H1 (cell line): Measurements from ENCODE around the gene TIMD4. TPM values are rescaled to one million over a fixed set of nuclear protein-coding genes. Genes with fewer than 3 reads are reported as not detected.

Experiments
- polyA plus RNA-seq, 7 experiments: library from polyadenylated mRNA; depleted of rRNA in 3 of 7; stranded (reverse) in 5 of 7; unstranded in 2 of 7; fragments of >200 nt in 5 of 7; fragments of 200-250 nt in 2 of 7; gene quantifications; 1 replicate in 5 of 7; 2 replicates in 1 of 7; 4 replicates in 1 of 7; pipeline versions ENCODE4 v1.2.1 to v1.2.3, GENCODE V29; 2011 to 2013; ENCODE audit warnings: missing spikeins in 2 of 7, mixed read lengths in 2 of 7
- total RNA-seq: library from RNA; stranded (reverse); fragmentation: NEBNext Ultra II Directional; extraction: Animal tissue kit (Norgen Biotek cat#: 25700); gene quantifications from 2 replicates; pipeline ENCODE4 v1.2.1, GENCODE V29; 2021

TIMD4 gene
- total and polyA plus RNA-seq, 2 of the 8 experiments (the other 6 are each of a cell fraction or from before 2014, with no cell fraction given): not detected

Other genes with a start within 250 kb of the TIMD4 start
- gene PPP1R2B, start 112.9 kb downstream of the TIMD4 start, total RNA-seq: not detected in 2 replicates
- gene PPP1R2B, start 112.9 kb downstream of the TIMD4 start, polyA plus RNA-seq (2011; rRNA removed): not detected in 2 replicates
- not detected in 2 replicates for gene HAVCR1, start 95.9 kb upstream of the TIMD4 start, total RNA-seq
- not detected in 2 replicates for gene HAVCR1, start 95.9 kb upstream of the TIMD4 start, polyA plus RNA-seq (2011; rRNA removed)
- 0.11 TPM in 1 of 2 replicates, not detected in the other for gene HAVCR2, start 145.8 kb upstream of the TIMD4 start, total RNA-seq
- gene HAVCR2, start 145.8 kb upstream of the TIMD4 start, polyA plus RNA-seq (2011; rRNA removed): 0.03 and 0.06 TPM in 2 replicates
- 8.3 and 9.5 TPM in 2 replicates for gene MED7, start 179.6 kb upstream of the TIMD4 start, total RNA-seq
- gene MED7, start 179.6 kb upstream of the TIMD4 start, polyA plus RNA-seq (2011; rRNA removed): 3.3 and 6.9 TPM in 2 replicates
- not detected in 2 replicates for gene GARIN3, start 203.0 kb upstream of the TIMD4 start, total RNA-seq
- gene GARIN3, start 203.0 kb upstream of the TIMD4 start, polyA plus RNA-seq (2011; rRNA removed): not detected in 2 replicates
- not detected in 2 replicates for gene ITK, start 217.6 kb upstream of the TIMD4 start, total RNA-seq
- 0.05 TPM in 1 of 2 replicates, not detected in the other for gene ITK, start 217.6 kb upstream of the TIMD4 start, polyA plus RNA-seq (2011; rRNA removed)